ENCODE measurements around the gene PIGK. TPM values are rescaled to one million over a fixed set of nuclear protein-coding genes. Genes with fewer than 3 reads are reported as not detected.

Gene PIGK
- total and polyA plus RNA-seq, 8 donors, result 24.7 to 38.1 (median 31.6) TPM

GRCh38 chr1:77234943-77235342, 15.7 kb upstream of the PIGK start:
- Histone ChIP-seq H3K27me3 (no peaks in the 10 kb centered on the region), H3K27ac (no peak overlapping the region), H3K4me3 (no peak overlapping the region), H3K36me3 (no peaks in the 10 kb centered on the region), H3K9me3 (peaks cover 0 to 15% of the 10 kb centered on the region in 2 donors), H3K4me1 (no peaks in the 10 kb centered on the region)
- ATAC-seq, result no peak
- intact Hi-C loops (cut with DNase I), result no loop called here
- TF ChIP-seq CTCF (IDR thresholded peaks at IDR 0.05), result no peak
- DNase-seq, result no peak

- DNase-seq, result no peak
- no peaks in the 10 kb centered on the region for H3K4me1 ChIP-seq
- no peak for TF ChIP-seq CTCF (IDR thresholded peaks at IDR 0.05)
- ATAC-seq, result no peak
- no peaks in the 10 kb centered on the region for H3K27me3 ChIP-seq
- no peaks in the 10 kb centered on the region for H3K36me3 ChIP-seq
- no peak overlapping the region for H3K27ac ChIP-seq
- intact Hi-C loops (cut with DNase I), result no loop called here
- peaks cover 0 to 15% of the 10 kb centered on the region in 2 donors for H3K9me3 ChIP-seq
- no peak overlapping the region for H3K4me3 ChIP-seq
These were observed 14.9 kb upstream of the PIGK start for GRCh38 chr1:77234096-77234495.

GRCh38 chr1:77232829-77233228, 13.6 kb upstream of the PIGK start:
- ATAC-seq, result no peak
- TF ChIP-seq CTCF (IDR thresholded peaks at IDR 0.05), result no peak

DNA sequence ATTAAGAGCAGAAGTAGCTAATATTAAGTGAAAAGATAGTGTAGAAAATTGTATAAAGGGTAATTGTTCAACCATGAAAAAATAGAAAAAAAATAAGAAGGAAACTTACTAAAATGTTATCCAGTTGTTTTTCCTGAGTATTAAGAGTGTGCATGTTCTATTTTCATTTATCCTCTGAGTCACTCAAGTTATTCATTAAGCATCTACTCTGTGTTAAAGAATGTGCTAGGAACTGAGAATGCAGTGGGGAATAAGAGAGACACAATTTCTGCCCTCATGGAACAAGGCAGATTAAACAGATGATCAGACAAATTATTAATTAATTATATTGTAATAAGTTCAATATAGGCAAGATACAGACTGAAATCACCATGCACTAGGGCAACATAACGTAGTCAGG, 10.8 kb upstream of the PIGK start:
- no peak for TF ChIP-seq CTCF (IDR thresholded peaks at IDR 0.05)

More at GRCh38 chr1:77232829-77233228, 13.6 kb upstream of the PIGK start:
- Histone ChIP-seq H3K36me3 (no peaks in the 10 kb centered on the region), H3K27ac (no peak overlapping the region), H3K27me3 (no peaks in the 10 kb centered on the region), H3K4me3 (no peak overlapping the region), H3K4me1 (no peaks in the 10 kb centered on the region), H3K9me3 (peaks cover 0 to 15% of the 10 kb centered on the region in 2 donors)
- DNase-seq, result no peak
- intact Hi-C loops (cut with DNase I), result no loop called here

DNA sequence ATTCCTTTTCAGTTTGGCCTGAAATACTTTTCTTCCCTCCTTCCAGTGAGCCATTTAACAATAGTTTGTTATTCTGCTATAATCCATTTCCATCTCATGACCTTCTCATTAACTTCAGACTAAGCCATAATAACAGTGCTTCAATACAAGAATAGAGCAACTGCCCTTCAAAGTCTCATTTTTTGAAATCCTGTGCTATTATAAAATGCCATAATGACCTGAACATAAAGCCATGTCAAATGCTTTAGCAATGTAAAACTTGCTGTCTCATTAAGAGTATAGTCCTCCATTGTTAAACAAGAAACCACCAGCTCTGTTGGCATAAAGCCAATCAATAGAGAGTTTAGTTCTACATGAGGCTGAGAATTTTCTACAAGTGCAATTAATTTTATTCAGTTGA, 9.6 kb upstream of the PIGK start:
- H3K27ac ChIP-seq, result no peak overlapping the region
- no peak for DNase-seq
- H3K9me3 ChIP-seq, result peaks cover 0 to 15% of the 10 kb centered on the region in 2 donors
- no peak for ATAC-seq
- no peaks in the 10 kb centered on the region for H3K4me1 ChIP-seq
- no peaks in the 10 kb centered on the region for H3K27me3 ChIP-seq
- no peak for TF ChIP-seq CTCF (IDR thresholded peaks at IDR 0.05)
- intact Hi-C loops (cut with DNase I), result no loop called here
- H3K36me3 ChIP-seq, result no peaks in the 10 kb centered on the region
- H3K4me3 ChIP-seq, result no peak overlapping the region

More for the DNA sequence above, 10.8 kb upstream of the PIGK start:
- H3K27ac ChIP-seq, result no peak overlapping the region
- no peak for ATAC-seq
- no peaks in the 10 kb centered on the region for H3K4me1 ChIP-seq
- no peaks in the 10 kb centered on the region for H3K36me3 ChIP-seq
- no peak for DNase-seq
- H3K9me3 ChIP-seq, result peaks cover 0 to 15% of the 10 kb centered on the region in 2 donors
- intact Hi-C loops (cut with DNase I), result no loop called here
- no peaks in the 10 kb centered on the region for H3K27me3 ChIP-seq
- H3K4me3 ChIP-seq, result no peak overlapping the region

All from left lung (tissue), 10 donors.